ENCODE results near the gene PIK3C2A.

Gene PIK3C2A

GRCh38 chr11:17162376-17162775 lies 45.4 kb downstream of the PIK3C2A start:
- H3K4me3 ChIP-seq (ENCODE audit: low read depth, low read length): no peak overlapping the region
- DNase-seq (ENCODE audit: low read depth, low spot score): no peak
- in situ Hi-C loops (cut with HindIII; ENCODE audit: low sequenced_read_pairs): no loop called here
- no peak for TF ChIP-seq CTCF (IDR thresholded peaks at IDR 0.05; ENCODE audit: low read depth, low read length)

DNA sequence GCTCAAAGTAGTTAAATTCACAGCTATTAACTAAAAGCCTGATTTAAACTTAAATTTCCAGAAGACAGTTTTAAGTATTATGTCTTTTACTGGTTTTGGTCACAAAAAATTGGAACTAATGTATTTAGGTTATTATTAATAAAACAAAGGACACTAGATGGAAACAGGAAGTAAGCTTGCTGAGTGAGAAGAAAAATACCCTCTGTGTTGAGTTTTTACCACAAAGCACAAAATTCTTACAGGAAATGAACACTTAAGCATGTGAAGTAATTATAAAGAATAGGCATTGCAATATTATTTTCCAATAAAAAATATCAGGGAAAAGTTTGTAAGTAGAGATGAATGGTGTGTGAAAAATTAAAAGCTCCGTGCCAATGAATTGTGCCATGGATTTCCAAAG lies 46.3 kb downstream of the PIK3C2A start:
- TF ChIP-seq CTCF (IDR thresholded peaks at IDR 0.05; ENCODE audit: low read depth, low read length): no peak
- in situ Hi-C loops (cut with HindIII; ENCODE audit: low sequenced_read_pairs): no loop called here
- no peak for DNase-seq (ENCODE audit: low read depth, low spot score)
- no peak overlapping the region for H3K4me3 ChIP-seq (ENCODE audit: low read depth, low read length)

GRCh38 chr11:17159441-17159840 lies 48.3 kb downstream of the PIK3C2A start:
- in situ Hi-C loops (cut with HindIII; ENCODE audit: low sequenced_read_pairs): no loop called here
- no peak for DNase-seq (ENCODE audit: low read depth, low spot score)
- TF ChIP-seq CTCF (IDR thresholded peaks at IDR 0.05; ENCODE audit: low read depth, low read length): no peak
- H3K4me3 ChIP-seq (ENCODE audit: low read depth, low read length): no peak overlapping the region
